IPS-18c (cell line): ENCODE results near the gene CALCOCO2.
A peak's percentile ranks its signal among the peaks of the same experiment; 100 is the strongest.
"Not testable (repeated sequence)": the region's sequence is repeated elsewhere in the genome, so short reads cannot be mapped to it uniquely, and the experiment has no call there.

Experiments used
- H3K4me3 ChIP-seq: 2 replicates; pipeline ENCODE4 v1.7.0; 2013; ENCODE audit warnings: low read depth, mild to moderate bottlenecking, low read length, moderate library complexity; ENCODE audit not compliant: insufficient read depth
- H3K9me3 ChIP-seq: one replicate; pipeline ENCODE4 v1.6.1; 2013; ENCODE audit warnings: mild to moderate bottlenecking, low read length, moderate library complexity; ENCODE audit not compliant: control insufficient read depth, insufficient read depth

CALCOCO2 gene

GRCh38 chr17:48860034-48860433 lies 29.2 kb downstream of the CALCOCO2 start:
- no peak overlapping the region for H3K4me3 ChIP-seq
- H3K9me3 ChIP-seq = no peaks in the 10 kb centered on the region

DNA sequence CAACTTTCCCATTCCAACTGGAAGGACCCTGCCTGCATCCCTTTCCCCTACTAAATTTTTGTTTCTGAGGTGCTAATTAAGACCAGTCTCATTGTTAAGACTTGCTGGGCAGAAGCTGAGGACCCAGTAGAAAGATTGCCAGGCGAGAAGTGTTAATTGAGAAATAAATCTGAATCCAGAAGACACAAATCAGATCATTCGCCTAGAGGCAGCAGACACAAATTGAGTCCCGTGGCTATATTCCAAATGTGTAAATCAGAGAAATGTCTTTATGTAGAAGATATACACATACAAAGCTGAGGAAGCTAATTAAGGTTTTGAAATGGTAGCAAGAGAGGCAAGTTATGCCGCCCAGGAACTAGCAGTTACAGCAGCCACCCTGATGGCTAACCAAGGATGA lies 29.6 kb downstream of the CALCOCO2 start:
- Histone ChIP-seq H3K4me3 (no peak overlapping the region), H3K9me3 (no peaks in the 10 kb centered on the region)

DNA sequence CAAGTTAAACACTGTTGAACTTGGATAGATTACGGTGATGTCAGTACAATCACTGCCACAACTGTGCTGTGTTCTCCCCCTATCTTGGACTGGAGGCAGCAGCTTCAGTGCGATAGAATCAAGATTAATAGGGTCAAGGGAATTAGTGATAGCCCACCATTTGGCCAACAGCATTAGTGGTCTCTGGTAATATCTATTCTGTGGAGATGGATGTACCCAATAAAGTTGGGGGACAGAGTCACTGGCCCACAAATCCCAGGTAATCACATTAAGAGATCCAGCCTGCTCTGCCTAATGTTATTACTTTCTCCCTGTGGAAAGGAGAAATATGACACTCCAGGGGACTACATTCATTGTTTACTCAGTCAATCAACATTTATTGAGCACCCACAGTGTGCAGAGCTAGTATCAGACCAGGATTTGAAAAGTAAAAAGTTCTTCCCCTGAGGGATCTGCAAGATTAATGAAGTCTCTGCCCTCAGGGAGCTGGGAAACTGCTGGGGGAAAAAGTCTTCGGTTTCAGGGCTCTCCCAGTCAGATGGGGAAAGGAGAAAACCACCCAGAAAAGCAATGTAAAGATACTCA lies 38.2 kb downstream of the CALCOCO2 start:
- no peak overlapping the region for H3K4me3 ChIP-seq
- H3K9me3 ChIP-seq = peaks cover 2% of the 10 kb centered on the region

GRCh38 chr17:48869821-48870318 lies 39.0 kb downstream of the CALCOCO2 start:
- Histone ChIP-seq H3K4me3 (no peak overlapping the region), H3K9me3 (peaks cover 2% of the 10 kb centered on the region)

- H3K9me3 ChIP-seq = peaks cover 2% of the 10 kb centered on the region
- no peak overlapping the region for H3K4me3 ChIP-seq
Observed at GRCh38 chr17:48871035-48871550, 40.3 kb downstream of the CALCOCO2 start.

GRCh38 chr17:48871551-48872351 lies 40.9 kb downstream of the CALCOCO2 start:
- Histone ChIP-seq H3K4me3 (no peak overlapping the region), H3K9me3 (peaks cover 2% of the 10 kb centered on the region)

DNA sequence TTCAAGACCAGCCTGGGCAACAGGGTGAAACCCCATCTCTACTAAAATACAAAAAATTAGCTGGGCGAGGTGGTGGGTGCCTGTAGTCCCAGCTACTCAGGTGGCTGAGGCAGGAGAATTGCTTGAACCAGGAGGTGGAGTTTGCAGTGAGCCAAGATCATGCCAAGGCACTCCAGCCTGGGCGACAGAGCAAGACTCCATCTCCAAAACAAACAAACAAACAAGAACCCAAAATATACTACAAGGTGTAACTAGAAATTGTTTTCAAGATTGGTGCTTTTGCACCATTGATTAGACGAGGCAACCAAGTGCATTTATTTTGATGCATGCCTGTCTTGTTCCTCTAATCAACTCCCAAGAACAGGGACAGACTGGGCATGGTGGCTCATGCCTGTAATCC lies 41.6 kb downstream of the CALCOCO2 start:
- H3K4me3 ChIP-seq, H3K9me3 ChIP-seq: not testable (repeated sequence)

GRCh38 chr17:48873209-48873608 lies 42.4 kb downstream of the CALCOCO2 start:
- peaks cover 2% of the 10 kb centered on the region for H3K9me3 ChIP-seq
- no peak overlapping the region for H3K4me3 ChIP-seq

DNA sequence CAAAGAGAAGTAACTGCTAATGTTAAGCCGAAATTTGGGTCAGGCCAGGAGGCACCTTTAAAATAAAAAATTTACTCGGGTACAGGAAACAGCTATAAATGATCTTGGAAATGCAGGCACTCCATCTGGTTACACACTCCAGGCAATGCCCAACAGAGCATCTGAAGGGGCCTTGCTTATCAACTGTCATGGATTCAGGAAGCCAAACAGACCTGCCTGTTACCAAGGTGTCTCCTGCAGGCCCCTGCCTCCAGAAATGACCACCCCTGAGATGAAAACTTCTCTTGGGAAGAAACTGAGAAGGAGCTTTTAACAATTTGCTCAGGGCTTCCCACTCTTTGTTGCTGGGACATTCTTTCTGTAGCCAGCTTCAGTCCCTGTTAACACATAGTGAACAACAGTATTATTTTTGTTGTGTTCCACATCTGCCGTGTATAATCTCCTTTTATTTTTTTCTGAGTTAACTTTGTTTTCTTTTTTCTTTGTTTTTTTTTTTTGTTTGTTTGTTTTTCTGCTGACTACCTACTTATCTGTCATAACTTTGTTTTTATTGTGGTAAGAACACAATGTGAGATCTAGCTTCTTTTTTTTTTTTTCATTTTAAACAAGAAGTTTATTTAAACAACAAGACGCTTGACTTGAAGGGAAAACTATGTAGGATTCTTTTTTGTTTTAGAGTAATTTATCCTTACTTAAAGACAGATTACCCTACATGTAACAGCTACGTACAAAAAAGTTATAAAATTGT lies 43.0 kb downstream of the CALCOCO2 start:
- Histone ChIP-seq H3K9me3 (peaks cover 1% of the 10 kb centered on the region), H3K4me3 (no peak overlapping the region)

GRCh38 chr17:48878920-48879898 lies 48.4 kb downstream of the CALCOCO2 start:
- Histone ChIP-seq H3K9me3 (no peaks in the 10 kb centered on the region), H3K4me3 (no peak overlapping the region)

- Histone ChIP-seq H3K9me3 (no peaks in the 10 kb centered on the region), H3K4me3 (no peak overlapping the region)
Observed at GRCh38 chr17:48882272-48882671, 51.4 kb downstream of the CALCOCO2 start.

DNA sequence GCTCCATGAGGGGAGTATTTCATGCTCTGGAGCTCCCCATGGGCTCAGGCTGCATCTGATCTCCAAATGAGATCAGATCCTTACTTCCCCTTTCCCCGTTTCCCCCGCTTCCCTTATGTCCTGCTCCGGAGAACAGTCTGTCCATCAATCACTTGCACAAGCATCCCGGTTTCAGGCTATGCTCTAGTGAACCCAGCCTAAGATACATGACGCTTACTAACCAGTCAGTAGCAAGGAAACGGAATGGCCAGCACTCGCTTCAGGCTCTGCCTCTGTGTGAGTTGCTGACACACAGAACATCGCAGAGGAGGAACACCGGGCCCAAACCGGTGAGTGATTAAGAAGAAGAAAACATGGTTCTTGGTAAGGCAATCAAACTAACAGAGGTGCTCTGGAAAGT lies 52.3 kb downstream of the CALCOCO2 start:
- Histone ChIP-seq H3K9me3 (no peaks in the 10 kb centered on the region), H3K4me3 (no peak overlapping the region)

GRCh38 chr17:48890086-48890485 lies 59.3 kb downstream of the CALCOCO2 start:
- Histone ChIP-seq H3K9me3 (no peaks in the 10 kb centered on the region), H3K4me3 (no peak overlapping the region)

DNA sequence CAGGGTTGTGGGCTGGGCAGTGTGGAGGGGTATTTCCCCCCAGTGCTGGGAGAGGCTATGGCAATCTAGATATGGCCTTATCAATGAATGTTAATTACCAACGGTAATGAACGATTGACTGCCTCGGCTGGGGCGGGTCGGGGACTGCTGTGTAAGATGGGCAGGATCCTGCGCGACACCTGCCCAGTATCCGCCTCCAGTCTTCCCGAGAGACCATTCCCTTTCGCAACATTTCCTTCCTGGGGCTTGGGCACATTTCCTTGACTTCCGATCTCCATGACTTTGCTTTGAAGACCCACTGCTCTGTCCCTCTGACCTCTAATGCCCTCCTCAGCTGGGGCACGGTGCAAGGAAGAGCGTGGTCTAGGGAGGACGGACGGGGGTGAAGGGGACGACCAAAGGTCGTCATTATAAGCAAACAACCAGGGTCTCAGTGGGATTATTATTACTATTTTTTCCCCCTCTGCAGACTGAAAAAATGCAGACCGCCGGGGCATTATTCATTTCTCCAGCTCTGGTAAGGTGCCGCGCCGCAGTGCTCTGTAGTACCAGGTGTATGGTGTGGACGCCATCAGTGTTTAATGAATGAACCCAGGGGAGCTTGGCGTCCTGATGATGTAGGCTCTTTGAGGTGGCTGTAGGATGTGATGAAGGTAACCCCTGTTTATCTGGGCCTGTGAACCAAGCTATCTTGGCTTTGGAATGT lies 62.3 kb downstream of the CALCOCO2 start:
- H3K4me3 ChIP-seq = peak overlapping the region; percentile 97
- no peaks in the 10 kb centered on the region for H3K9me3 ChIP-seq

DNA sequence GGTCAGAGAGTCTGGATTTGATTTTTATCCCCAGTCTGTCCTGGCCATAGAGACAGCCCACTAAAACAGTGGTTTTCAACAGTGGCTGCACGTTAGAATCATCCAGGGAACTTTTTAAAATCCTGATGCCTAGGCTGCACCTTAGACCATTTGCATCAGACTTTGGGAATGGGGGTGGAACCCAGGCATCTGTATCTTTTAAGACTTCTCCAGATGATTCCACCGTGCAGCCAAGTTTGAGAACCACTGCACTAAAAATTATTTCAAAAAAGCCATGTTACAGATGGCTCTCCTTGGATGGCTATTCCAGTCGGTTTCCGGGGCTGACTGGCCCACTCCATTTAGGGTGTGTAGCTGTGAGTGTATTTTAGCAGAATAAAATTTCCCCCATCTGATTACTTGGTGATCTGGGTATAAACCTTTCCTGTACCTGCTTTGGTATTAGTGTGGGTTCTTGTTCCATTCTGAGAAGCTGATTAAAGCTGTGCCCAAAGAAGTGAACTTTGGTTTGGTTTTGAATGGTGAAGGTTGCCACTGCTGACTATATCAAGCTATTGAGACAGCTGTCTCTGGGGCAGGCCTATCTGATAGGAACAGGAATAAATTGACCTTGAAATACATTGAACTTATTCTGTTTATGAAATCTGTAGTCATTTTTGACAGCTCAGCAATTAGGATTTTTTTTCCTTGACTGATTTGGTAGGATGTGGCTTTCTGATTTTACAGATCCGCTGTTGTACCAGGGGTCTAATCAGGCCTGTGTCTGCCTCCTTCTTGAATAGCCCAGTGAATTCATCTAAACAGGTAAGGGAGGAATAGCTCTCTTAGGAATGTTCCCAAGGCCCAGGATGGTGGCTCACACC lies 63.0 kb downstream of the CALCOCO2 start:
- Histone ChIP-seq H3K9me3 (no peaks in the 10 kb centered on the region), H3K4me3 (peak overlapping the region; percentile 97)
